ENCODE measurements around the gene RPS21.

RPS21 gene

GRCh38 chr20:62398120-62398821 is 11.4 kb downstream of the RPS21 start:
- no peak for DNase-seq

- DNase-seq, result no peak
These were observed 13.1 kb downstream of the RPS21 start for GRCh38 chr20:62400021-62400420.

DNA sequence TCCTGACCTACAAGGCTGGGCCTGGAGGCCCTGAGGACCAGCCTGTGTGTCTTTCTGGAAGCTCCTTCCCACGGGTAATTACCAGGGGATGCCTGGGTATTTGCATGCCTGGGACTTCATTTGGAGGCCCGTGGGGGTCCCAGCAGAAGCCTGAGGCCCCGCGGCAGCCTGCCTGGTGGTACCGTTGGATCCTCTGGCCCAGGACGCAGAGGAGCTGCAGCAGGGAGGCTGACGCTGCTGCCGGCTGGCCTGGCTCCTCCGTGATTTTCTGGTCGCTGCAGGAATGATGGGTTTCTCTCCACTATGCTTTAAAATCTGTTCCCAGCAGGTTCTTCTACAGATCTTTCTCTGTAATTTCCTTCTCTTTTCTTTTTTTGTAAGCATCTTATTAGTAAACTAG is 13.6 kb downstream of the RPS21 start:
- no peak for DNase-seq

DNA sequence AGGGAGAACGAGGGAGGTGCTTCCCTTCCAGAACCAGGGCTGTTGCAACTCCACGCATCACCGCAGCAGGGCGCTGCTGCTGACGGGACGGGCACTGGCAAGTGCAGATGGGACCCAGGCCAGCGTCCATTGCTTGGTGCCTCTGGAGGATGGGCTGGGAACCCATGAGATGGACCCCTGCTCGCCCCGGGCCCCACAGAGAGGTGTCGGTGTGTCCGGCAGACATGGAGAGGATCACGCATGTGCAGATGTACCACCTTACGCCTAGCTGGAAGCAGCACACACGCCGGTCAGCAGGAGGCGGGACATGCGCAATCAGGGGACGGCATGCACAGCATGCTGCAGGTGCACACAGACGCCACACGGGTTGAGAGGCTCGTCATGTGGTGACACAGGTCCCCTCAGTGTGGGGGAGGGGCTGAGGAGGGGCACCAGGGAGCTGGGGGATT is 14.5 kb downstream of the RPS21 start:
- DNase-seq, result no peak

DNA sequence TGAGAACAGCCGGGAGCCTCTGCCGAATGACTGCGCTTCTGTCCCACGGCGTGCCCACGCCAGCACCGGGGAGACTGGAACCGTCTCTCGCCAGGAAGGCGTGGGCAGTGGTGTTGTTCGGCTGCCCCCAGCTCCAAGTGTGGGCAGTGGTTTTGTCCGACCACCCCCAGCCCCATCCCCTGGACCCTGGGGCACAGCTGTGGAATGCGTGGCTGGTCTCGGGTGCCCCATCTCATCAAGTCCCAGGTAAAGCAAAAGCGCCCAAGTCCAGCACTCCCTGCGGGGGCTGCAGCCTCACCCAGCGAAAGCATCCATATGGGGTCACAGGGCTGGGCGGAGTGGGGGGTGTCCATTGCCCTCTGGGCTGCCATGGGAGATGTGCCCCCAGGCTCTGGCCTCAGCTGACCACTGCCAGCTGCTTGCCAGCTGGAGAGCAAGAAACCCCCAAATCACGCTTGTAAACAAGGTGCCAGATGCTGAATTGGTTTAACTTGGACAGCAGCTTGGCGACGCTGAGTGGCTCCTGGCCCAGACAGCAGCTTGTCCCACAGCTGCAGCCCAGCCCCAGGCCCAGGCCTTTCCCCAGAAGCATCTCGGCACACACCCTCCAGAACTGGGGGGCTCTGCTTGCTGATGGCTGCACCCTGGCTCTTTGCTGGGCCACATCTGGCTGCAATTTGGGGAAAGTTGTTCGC is 15.7 kb downstream of the RPS21 start:
- DNase-seq, result no peak

DNA sequence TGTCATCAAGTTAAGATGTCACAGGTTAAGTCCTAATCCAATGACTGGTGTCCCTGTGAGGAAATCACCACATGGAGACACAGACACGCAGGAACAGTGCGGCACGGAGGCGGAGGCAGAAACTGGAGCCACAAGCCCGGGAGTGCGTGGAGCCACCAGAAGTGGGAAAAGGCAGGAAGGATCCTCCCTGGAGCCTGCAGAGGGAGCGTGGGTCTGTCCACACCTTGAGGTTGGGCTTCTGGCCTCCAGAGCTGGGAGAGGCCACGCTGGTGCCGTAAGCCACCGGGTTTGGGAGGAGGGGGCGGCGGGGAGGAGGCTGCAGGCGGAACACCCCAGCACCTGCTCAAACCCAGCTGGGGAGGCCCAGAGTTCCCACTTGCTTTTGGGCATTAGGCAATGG is 16.4 kb downstream of the RPS21 start:
- DNase-seq, result no peak

GRCh38 chr20:62404112-62404665 is 17.3 kb downstream of the RPS21 start:
- no peak for DNase-seq

DNA sequence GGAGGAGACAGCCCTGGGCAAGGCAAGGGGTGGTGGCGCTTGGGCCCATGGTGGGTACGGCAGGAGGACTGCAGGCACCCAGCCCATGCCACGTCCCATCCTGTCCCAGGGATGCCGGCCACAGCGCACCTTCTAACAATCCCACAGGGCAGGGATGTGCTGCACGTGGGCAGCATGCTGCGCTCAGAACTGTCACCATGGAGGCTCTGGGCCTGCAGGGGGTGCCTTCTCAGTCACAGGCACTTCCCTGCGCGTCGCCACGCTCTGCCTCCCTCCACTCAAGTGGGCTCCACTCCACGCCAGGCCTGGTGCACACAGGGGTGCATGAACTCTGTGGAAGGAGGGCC is 17.8 kb downstream of the RPS21 start:
- DNase-seq, result no peak

DNA sequence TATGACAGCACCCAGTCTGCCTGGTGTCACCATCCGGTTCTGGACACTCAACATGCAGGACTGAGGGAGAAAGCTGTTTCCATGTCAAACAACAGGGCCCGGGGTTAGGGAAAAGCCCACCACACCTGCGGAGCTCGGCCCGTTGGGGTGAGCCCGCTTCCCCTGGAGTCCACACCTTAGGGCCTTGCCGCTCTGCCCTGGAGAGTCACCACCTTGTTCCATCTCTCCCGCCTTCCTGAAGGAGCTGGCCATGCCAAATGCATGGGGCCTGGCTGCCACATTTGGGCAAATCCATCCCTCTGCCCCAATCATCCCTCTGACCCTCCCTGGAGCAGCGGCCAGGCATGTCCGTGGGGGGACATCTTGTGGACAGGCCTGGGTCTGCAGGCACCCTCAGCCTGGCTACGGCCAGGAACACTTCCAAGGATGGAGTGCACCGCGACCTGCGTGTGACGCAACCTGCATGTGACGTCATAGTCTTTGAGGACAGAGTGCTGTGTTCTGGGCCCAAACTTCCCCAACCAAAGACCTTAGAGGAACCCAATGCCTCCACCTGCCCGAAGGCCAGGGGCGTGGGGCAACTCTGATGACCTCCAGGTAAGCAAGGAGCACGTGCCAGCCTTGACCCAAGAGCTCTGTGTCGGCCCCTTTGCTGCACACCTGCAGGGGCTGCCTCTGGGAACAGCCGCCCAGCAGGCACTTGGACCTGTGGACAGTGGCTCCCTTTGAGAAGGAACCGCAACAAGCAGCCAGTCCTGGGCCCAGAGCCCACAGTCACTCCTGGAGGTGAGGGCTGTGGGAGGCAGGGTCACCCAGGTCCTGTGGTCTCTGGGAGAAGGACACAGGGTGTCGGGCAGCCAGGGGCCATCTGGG is 18.4 kb downstream of the RPS21 start:
- DNase-seq, result no peak

DNA sequence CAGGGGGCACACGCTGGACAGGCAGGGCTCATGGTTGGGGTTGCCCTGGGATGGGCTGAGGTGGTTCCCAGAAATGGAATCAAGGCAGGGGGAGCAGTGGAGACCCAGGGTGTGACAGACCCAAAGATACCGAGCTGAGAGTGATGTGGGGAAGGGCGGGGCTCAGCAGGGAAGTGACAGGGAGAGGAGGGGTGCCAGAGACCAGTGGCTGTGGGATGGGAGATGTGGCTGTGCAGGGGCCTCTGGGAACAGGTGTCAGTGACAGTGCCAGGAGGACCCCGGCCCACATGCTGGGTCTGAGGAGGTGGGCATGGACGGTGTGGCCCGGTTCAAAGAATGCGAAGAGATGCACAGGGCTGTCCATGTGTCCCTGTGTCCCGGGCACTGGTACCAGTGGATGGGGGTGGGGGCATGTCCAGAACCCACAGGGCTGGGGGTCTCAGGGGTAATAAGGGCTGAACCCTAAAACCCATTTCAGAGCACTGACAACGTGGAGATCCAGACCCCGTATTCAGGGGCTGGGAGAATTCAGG is 19.1 kb downstream of the RPS21 start:
- DNase-seq, result no peak

- DNase-seq, result no peak
These were observed 19.8 kb downstream of the RPS21 start for GRCh38 chr20:62406635-62407176.

GRCh38 chr20:62407221-62407992 is 20.5 kb downstream of the RPS21 start, which contains the start of gene CABLES2:
CABLES2 (minus strand) TSS chr20:62407285; CDS start chr20:62407276, 9 bp downstream.
- peak; percentile 75 for DNase-seq

GRCh38 chr20:62408055-62408454 is 21.2 kb downstream of the RPS21 start:
- no peak for DNase-seq

- no peak for DNase-seq
These were observed 21.7 kb downstream of the RPS21 start for GRCh38 chr20:62408640-62409039.

DNA sequence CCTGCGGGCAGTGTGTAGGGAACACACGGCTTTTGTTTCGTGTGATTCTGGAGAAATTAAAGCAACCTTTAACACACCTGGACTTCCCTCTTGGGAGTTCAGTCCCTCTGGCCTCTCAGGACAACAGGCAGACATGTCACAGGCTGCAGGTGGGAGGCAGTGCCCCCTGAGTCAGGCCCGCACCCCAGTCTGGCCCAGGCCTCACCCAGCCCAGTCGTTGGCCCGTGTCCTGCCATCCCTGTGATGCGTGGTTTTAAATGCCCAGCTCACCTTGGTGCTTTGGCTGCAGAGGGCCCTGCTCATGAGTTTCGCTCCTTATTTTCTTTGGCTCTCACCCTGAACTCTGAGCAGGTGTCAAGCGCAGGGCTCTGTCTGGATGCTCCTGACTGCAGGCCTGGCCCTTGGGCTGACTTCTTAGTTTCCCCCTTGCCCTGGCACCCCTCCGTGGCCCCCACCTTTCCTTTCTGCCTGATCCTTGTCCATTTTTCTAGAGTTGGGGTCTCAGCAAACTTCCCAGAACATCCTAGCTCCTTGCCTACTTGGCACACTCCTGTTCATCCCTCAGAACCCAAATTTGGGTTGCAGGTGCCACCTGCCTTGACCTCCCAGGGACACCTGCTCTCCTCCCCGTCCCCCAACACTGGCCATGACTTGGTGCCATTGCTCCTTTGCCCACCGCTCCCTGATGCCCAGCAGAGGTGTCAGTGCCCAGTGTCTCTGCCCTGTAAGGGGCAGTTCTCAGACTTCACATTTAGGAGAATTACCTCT is 22.4 kb downstream of the RPS21 start:
- DNase-seq, result no peak

DNA sequence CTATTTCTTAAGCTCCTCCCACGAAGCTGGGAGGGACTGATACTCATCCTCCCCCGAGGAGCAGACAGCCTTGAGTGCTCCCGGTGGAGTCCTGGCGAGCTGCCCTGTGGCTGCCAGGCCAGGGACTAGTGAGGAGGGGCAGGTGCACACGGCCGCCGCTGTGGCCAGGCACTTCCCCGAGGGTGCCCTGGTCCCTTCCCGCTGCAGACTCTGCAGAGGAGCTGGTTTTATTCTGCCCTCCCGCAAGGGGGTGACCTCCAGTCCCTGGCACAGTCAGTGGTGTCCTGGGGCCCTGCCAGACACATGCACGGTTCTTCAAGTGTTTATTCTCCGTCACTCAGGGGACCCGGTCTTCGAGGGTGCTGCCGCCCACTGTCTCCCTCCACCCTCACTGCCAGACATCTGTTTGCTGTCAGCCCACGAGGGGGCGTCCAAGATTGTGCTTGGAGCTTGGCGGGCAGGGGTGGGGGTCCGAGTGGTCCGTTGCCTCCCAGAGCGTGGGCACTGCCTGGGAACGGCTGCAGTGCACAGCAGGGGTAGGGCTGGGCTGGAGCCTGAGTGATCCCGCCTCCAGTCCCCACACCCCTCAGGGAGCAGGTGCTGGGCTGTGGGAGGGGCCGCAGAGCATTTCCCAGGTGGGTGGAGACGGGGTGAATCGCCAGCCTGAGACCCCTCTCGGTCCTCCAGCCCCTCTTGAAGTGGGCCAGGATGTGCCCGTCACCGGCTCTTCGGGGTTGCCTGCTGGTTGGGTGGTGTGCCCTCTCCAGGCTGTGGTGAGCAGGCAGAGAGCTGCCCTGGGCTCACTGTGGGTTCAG is 23.2 kb downstream of the RPS21 start:
- DNase-seq, result peak; percentile 74

DNA sequence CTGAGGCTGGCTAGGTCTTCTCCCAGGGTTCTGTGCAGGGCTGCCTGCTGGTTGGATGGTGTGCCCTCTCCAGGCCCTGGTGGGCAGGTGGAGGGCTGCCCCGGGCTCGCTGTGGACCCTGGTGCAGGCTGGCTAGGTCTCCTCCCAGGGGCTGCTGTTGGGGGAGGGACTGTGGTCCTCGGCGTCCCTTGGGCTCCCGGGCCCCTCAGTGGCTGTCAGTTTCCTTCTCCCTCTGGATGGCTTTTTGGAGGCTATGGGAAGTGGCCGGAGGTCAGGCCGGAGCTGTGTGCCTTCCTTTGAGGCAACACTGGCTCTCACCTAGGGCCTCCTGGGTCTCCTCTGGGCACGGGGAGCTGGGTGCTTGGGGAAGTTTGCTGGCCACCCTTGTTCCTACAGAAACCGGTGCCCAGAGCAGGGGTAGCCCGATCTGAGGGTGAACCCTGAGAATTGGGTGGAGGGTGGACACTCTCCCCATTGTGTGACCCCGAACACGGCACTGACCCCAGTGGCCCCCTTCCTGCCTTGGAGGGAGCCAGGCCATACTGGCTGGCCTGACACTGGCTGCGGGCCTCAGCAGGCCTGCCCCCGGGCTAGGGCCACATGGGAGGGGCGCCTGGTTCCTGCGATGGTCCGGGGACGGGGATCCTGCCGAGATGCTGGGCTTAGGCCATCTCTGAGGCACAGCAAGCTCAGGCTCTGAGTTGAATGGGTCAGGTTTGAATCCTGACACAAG is 24.0 kb downstream of the RPS21 start:
- no peak for DNase-seq

GRCh38 chr20:62411479-62412193 is 24.7 kb downstream of the RPS21 start:
- DNase-seq, result peak; percentile 31
